ENCODE results near the gene KRT16. TPM values are rescaled to one million over a fixed set of nuclear protein-coding genes. Genes with fewer than 3 reads are reported as not detected.
"Not testable (repeated sequence)": the region's sequence is repeated elsewhere in the genome, so short reads cannot be mapped to it uniquely, and the experiment has no call there.

Gene KRT16
- total RNA-seq, 1 donor from 2014 or later, result not detected

- intact Hi-C loops (cut with micrococcal nuclease), result no loop called here
These were observed 2.9 kb upstream of the KRT16 start for GRCh38 chr17:41615454-41615853.

GRCh38 chr17:41614767-41615166 lies 2.2 kb upstream of the KRT16 start:
- intact Hi-C loops (cut with micrococcal nuclease), result not testable (repeated sequence)

GRCh38 chr17:41614098-41614497 lies 1.5 kb upstream of the KRT16 start:
- intact Hi-C loops (cut with micrococcal nuclease), result no loop called here

- intact Hi-C loops (cut with micrococcal nuclease), result no loop called here
These were observed 913 bp upstream of the KRT16 start for GRCh38 chr17:41613277-41614082.

GRCh38 chr17:41610965-41611640 lies 1.5 kb downstream of the KRT16 start:
- intact Hi-C loops (cut with micrococcal nuclease), result no loop called here

- intact Hi-C loops (cut with micrococcal nuclease), result not testable (repeated sequence)
These were observed 2.5 kb downstream of the KRT16 start for GRCh38 chr17:41610061-41610517.

GRCh38 chr17:41606930-41607329 lies 5.6 kb downstream of the KRT16 start:
- intact Hi-C loops (cut with micrococcal nuclease), result not testable (repeated sequence)

GRCh38 chr17:41602524-41602923 lies 10.0 kb downstream of the KRT16 start:
- intact Hi-C loops (cut with micrococcal nuclease), result no loop called here

- intact Hi-C loops (cut with micrococcal nuclease), result no loop called here
These were observed 12.2 kb downstream of the KRT16 start for GRCh38 chr17:41600318-41600717.

GRCh38 chr17:41599680-41600079 lies 12.9 kb downstream of the KRT16 start:
- intact Hi-C loops (cut with micrococcal nuclease), result no loop called here

- intact Hi-C loops (cut with micrococcal nuclease), result no loop called here
These were observed 17.0 kb downstream of the KRT16 start for GRCh38 chr17:41595585-41595984.

- intact Hi-C loops (cut with micrococcal nuclease), result loop anchor here (5.0 kb wide), 1 partner anchor 53 kb away; no protein-coding TSS in a partner anchor
These were observed 18.1 kb downstream of the KRT16 start for GRCh38 chr17:41594363-41594915.

GRCh38 chr17:41593306-41593981 lies 19.1 kb downstream of the KRT16 start:
- intact Hi-C loops (cut with micrococcal nuclease), result loop anchor here (5.0 kb wide), 1 partner anchor 54 kb away; no protein-coding TSS in a partner anchor

GRCh38 chr17:41592601-41593305 lies 19.8 kb downstream of the KRT16 start:
- intact Hi-C loops (cut with micrococcal nuclease), result loop anchor here (5.0 kb wide), 1 partner anchor 55 kb away; no protein-coding TSS in a partner anchor

GRCh38 chr17:41589301-41589700 lies 23.3 kb downstream of the KRT16 start:
- intact Hi-C loops (cut with micrococcal nuclease), result no loop called here

GRCh38 chr17:41588126-41588810 lies 24.3 kb downstream of the KRT16 start:
- intact Hi-C loops (cut with micrococcal nuclease), result no loop called here

GRCh38 chr17:41586863-41587495 lies 25.6 kb downstream of the KRT16 start, which contains the start of gene KRT14:
TSS of gene KRT14 (minus strand) at chr17:41586895. CDS start at chr17:41586834, 61 bp downstream.
- intact Hi-C loops (cut with micrococcal nuclease), result no loop called here

GRCh38 chr17:41585301-41586056 lies 27.1 kb downstream of the KRT16 start:
- intact Hi-C loops (cut with micrococcal nuclease), result no loop called here
